Muscle of leg (tissue), 11 donors: ENCODE measurements around the gene EDRF1. TPM values are rescaled to one million over a fixed set of nuclear protein-coding genes. Genes with fewer than 3 reads are reported as not detected.
"Not testable (repeated sequence)": the region's sequence is repeated elsewhere in the genome, so short reads cannot be mapped to it uniquely, and the experiment has no call there.

Experiments used
- DNase-seq: peaks from one replicate; pipeline ENCODE4 v3.0.0; 2013
- H3K27ac ChIP-seq: one replicate; pipeline ENCODE4 v1.5.1; 2013; ENCODE audit warnings: mild to moderate bottlenecking, low read length, control low read depth
- H3K27me3 ChIP-seq: one replicate; pipeline ENCODE4 v1.6.1; 2013; ENCODE audit warnings: low read length; ENCODE audit not compliant: control insufficient read depth, insufficient read depth
- H3K36me3 ChIP-seq: one replicate; pipeline ENCODE4 v1.6.1; 2013; ENCODE audit warnings: low read length; ENCODE audit not compliant: control insufficient read depth, insufficient read depth
- H3K4me1 ChIP-seq: one replicate; pipeline ENCODE4 v1.6.1; 2013; ENCODE audit warnings: low read length; ENCODE audit not compliant: control insufficient read depth, insufficient read depth
- H3K4me3 ChIP-seq: one replicate; pipeline ENCODE4 v1.5.1; 2013; ENCODE audit warnings: low read length, control low read depth
- H3K9me3 ChIP-seq: replicated peaks from 2 replicates; pipeline ENCODE4 v1.6.1; 2013; ENCODE audit warnings: low read depth, low read length; ENCODE audit not compliant: control insufficient read depth
- WGBS: methylation state at CpG from one replicate; pipeline ENCODE4 v1.1.5; 2013; ENCODE audit warnings: missing lambda C conversion rate; ENCODE audit not compliant: insufficient coverage; 5-methylcytosine and 5-hydroxymethylcytosine counted together
- polyA plus RNA-seq, 8 donors: library from polyadenylated mRNA; unstranded; fragments of 120-200 nt; gene quantifications; one replicate each; pipeline versions ENCODE4 v1.2.1 to v1.2.3, GENCODE V29; 2013; ENCODE audit warnings: inconsistent platforms in 1 of 8, low replicate concordance in 1 of 8; ENCODE audit not compliant: insufficient read length in 8 of 8, insufficient read depth in 1 of 8
- total RNA-seq: library from RNA; stranded (reverse); fragments of 120-200 nt; gene quantifications from one replicate; pipeline ENCODE4 v1.2.4, GENCODE V29; 2013

EDRF1 gene
- total and polyA plus RNA-seq, 9 donors = 15.7 to 27.7 (median 19.9) TPM

DNA sequence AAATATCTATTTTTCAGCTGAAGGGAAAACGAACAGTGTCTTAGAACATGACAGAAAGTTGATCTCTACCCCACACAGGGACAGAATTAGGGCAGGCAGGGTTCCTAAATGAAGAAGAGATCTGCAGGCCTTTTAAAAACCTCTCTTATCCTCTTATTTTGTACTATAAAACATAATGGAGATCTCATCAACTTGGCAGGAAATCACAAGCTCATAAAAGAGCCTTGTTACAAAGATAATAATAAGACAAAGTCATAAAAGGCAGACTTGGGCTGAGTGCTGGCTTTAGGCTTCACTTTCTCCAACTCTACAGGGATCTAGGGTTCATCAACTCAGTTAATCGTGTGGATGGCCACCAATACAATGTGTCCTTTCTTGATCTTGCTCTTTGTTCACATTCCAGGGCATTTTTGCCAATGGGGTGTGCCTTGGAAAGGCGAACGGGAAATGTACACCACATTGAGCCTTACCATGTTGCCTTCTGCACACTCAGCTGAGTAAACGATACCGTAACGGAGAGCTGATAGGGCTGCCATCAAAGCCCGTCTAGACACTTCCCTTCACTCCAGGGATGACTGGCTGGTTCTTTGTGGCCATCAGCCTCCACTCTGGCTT, 29.4 kb upstream of the EDRF1 start:
- Histone ChIP-seq H3K4me3 (no peak overlapping the region), H3K36me3 (no peaks in the 10 kb centered on the region), H3K9me3 (no peaks in the 10 kb centered on the region), H3K27me3 (no peaks in the 10 kb centered on the region), H3K4me1 (no peaks in the 10 kb centered on the region), H3K27ac (no peak overlapping the region)
- 67% methylated on average over 7 of the region's 8 CpGs for WGBS
- DNase-seq = peak; percentile 15

GRCh38 chr10:125691160-125691981, 28.1 kb upstream of the EDRF1 start:
- Histone ChIP-seq H3K4me3 (no peak overlapping the region), H3K9me3 (no peaks in the 10 kb centered on the region), H3K36me3 (no peaks in the 10 kb centered on the region), H3K4me1 (no peaks in the 10 kb centered on the region), H3K27ac (no peak overlapping the region), H3K27me3 (peaks cover 2% of the 10 kb centered on the region)
- 56% methylated on average over 10 of the region's 19 CpGs for WGBS
- no peak for DNase-seq

- WGBS = 83% methylated on average over 1 of the region's 3 CpGs
- H3K27me3 ChIP-seq = peaks cover 2% of the 10 kb centered on the region
- DNase-seq = no peak
Observed at GRCh38 chr10:125692196-125692595, 27.3 kb upstream of the EDRF1 start.

DNA sequence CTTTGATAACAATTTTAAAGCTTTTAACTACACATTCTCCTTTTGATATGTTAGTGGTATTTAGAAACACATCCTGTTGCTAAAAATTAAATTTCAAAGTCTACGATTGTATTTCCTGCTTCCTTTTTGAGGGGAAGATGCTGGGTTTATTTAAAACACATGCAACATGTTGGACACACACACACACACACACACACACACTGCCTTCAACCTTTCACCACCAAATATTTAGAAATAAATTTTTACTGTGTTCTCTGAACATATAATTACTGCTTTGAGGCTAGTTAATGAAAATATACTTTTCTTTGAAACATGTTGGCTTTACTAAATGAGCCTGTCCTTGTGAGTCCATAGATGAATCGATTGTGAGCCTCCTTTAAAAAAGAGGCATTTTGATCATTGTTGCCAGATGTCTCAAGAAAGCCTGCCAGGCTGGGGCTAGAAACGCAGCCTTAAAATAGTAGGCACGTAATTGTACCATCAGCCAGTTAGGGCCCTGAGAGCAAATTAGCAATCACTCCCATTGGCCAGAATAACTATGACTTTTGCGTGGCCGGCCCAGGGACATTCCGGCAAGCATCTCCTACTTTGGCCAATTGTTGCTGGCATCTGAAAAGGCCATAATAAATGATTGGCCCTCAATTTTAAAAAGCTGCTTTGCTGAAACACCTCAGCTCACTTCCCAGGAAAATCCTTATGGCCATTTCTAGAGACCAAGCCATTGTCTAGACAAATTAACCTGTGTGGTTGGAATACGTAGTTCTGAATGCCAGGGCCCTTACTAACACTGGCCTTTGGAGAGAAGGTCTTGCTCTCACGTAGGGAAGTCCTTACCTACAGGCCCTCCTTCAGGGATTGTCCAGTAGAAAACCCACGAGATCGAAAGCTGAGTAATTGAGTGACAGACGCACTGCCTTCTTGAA, 26.6 kb upstream of the EDRF1 start:
- Histone ChIP-seq H3K4me3 (no peak overlapping the region), H3K9me3 (no peaks in the 10 kb centered on the region), H3K27me3 (peaks cover 2% of the 10 kb centered on the region), H3K27ac (no peak overlapping the region), H3K4me1 (no peaks in the 10 kb centered on the region), H3K36me3 (no peaks in the 10 kb centered on the region)
- 61% methylated on average over 10 of the region's 12 CpGs for WGBS
- peak; percentile 10 for DNase-seq

More at GRCh38 chr10:125692196-125692595, 27.3 kb upstream of the EDRF1 start:
- Histone ChIP-seq H3K36me3 (no peaks in the 10 kb centered on the region), H3K4me3 (no peak overlapping the region), H3K4me1 (no peaks in the 10 kb centered on the region), H3K27ac (no peak overlapping the region), H3K9me3 (no peaks in the 10 kb centered on the region)

DNA sequence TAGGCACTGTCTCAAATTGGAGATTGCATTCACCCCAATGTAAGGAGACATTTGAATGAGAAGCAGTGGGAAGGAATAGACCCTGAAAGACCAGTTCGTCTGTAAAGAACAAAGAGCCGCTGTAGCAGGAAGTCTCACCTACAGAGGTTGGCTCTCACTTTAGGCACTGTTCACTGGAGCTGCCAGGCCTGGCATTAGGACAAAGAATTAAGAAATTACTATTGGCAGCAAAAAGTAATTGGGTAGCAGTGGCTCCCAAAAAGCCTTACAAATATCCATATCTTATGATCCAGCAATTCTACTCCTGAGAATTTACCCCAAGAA, 26.0 kb upstream of the EDRF1 start:
- WGBS = 92% methylated on average over 2 of the region's 2 CpGs
- DNase-seq = no peak
- Histone ChIP-seq H3K27ac (no peak overlapping the region), H3K27me3 (peaks cover 2% of the 10 kb centered on the region), H3K36me3 (no peaks in the 10 kb centered on the region), H3K9me3 (no peaks in the 10 kb centered on the region), H3K4me1 (no peaks in the 10 kb centered on the region), H3K4me3 (no peak overlapping the region)

DNA sequence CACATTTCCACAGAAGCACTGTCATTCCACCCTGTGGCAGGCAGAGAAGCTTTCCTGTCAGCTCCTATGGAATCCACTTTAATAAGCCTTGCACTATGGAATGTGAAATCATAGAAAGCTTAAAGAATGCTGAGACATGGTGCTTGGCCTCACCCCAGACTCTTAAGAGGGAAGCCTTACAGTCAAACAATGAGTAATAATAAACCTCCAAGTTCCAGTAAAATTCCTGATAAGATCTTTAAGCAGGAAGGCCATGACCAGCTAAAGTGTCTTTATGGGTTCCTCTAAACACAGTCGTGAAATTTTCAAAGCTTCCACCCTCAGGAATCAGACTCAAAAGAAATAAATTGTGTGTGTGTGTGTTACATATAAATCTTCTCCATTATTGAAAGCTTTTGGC, 24.6 kb upstream of the EDRF1 start:
- no peaks in the 10 kb centered on the region for H3K36me3 ChIP-seq
- H3K9me3 ChIP-seq = no peaks in the 10 kb centered on the region
- no peak overlapping the region for H3K27ac ChIP-seq
- DNase-seq = peak; percentile 6
- peaks cover 2% of the 10 kb centered on the region for H3K27me3 ChIP-seq
- no CpG with 5 or more reads among the region's 1 CpG for WGBS
- H3K4me3 ChIP-seq = no peak overlapping the region
- H3K4me1 ChIP-seq = no peaks in the 10 kb centered on the region

DNA sequence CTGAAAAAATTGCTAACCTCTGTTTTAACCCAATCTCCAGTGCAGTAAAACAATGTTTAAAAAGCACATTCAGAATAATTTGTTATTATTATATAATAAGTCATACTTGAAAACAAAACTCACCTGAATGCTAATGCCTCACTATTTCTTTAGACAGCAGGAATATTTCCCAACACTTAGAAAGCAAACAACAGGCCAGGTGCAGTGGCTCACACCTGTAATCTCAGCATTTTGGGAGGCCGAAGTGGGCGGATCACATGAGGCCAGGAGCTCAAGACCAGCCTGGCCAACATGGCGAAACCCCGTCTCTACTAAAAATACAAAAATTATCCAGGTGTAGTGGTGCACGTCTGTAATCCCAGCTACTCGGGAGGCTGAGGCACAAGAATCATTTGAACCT, 22.6 kb upstream of the EDRF1 start:
- H3K4me1 ChIP-seq, H3K9me3 ChIP-seq, H3K27me3 ChIP-seq, H3K4me3 ChIP-seq, H3K27ac ChIP-seq, H3K36me3 ChIP-seq, DNase-seq: not testable (repeated sequence)
- WGBS = 86% methylated on average over 4 of the region's 6 CpGs

DNA sequence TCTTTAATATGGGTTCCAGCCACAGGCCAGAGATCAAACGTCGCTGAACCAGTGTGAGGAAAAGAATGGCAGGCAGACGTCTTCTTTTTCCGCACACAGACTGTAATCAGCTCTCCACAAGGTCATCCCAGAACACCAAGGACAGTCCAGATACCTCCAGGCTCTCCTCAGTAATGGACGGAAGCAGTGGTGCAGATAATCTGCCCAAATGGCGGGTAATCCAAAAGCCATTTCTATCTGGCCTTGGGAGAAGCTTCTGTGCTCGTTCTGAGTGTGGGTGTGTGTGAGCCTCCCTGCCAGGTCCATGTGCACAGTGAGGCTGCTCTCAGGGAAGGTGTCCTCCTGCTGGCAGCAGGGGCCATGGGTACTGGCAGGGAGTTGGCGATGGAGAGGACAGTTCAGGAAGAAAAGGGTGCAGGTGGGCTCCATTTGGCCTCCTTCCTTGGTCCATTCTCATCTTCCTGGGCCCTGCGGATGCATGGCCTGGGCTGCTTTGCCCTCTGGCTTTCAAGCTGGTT, 21.0 kb upstream of the EDRF1 start:
- 71% methylated on average over 5 of the region's 9 CpGs for WGBS
- no peak for DNase-seq
- H3K36me3 ChIP-seq = no peaks in the 10 kb centered on the region
- H3K27ac ChIP-seq = no peak overlapping the region
- peaks cover 2% of the 10 kb centered on the region for H3K27me3 ChIP-seq
- no peaks in the 10 kb centered on the region for H3K4me1 ChIP-seq
- H3K4me3 ChIP-seq = no peak overlapping the region
- no peaks in the 10 kb centered on the region for H3K9me3 ChIP-seq

GRCh38 chr10:125699562-125700143, 19.9 kb upstream of the EDRF1 start:
- H3K27ac ChIP-seq = no peak overlapping the region
- H3K4me3 ChIP-seq = no peak overlapping the region
- H3K36me3 ChIP-seq = no peaks in the 10 kb centered on the region
- WGBS = 85% methylated on average over 3 of the region's 6 CpGs
- DNase-seq = no peak
- H3K27me3 ChIP-seq = peaks cover 2% of the 10 kb centered on the region
- no peaks in the 10 kb centered on the region for H3K9me3 ChIP-seq
- H3K4me1 ChIP-seq = no peaks in the 10 kb centered on the region
